22Rv1 (cell line): ENCODE data around the gene HNRNPR.

ENCODE experiments used
- ZFX ChIP-seq: fragments of 450-650 bp; IDR thresholded peaks from 2 replicates; pipeline ENCODE4 v1.6.1; 2017; ENCODE audit warnings: antibody characterized with exemption, borderline replicate concordance
- TF ChIP-seq, protein P1 (sequence below): fragments of 450-650 bp; IDR thresholded peaks from 2 replicates; pipeline ENCODE4 v1.5.1; 2017; ENCODE audit warnings: mild to moderate bottlenecking

DNA sequence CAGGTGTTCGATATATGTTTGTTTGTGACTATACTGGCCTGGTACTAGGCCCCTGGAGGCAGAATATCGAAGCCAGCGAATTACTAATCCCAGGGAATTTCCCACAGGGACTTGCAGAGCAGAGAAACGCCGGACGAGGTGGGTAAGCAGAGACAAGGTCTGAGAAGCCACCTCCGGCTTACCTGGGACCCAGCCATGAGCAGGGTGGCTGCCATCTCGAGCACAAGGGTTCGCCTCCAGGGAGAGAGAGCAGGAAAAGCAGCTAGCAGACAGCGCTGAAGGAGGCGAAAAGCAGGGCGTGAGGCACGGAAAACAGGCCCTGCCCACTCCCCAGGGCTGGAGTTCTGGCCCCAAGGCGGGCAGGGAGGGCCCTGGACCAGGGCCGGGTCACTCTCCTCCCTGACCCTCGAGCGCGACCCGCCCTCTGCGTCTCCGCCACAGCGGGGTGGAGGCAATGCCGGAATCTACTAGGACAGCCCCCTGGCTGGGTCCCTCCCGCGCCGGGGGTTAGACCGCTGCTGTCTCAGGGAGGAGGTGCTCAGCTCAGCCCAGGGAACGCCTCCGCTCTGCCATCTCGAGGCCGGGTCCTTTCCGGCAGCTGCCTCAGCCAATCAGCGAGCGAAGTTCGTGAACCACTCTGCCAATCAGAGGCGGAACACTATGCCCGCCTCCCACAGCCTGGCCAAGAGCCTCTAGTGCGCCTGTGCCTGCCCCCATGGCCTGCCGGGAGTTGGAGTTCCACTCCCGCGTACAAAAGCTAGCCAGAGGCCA, 23.9 kb upstream of the HNRNPR start:
- TF ChIP-seq, protein P1, sequence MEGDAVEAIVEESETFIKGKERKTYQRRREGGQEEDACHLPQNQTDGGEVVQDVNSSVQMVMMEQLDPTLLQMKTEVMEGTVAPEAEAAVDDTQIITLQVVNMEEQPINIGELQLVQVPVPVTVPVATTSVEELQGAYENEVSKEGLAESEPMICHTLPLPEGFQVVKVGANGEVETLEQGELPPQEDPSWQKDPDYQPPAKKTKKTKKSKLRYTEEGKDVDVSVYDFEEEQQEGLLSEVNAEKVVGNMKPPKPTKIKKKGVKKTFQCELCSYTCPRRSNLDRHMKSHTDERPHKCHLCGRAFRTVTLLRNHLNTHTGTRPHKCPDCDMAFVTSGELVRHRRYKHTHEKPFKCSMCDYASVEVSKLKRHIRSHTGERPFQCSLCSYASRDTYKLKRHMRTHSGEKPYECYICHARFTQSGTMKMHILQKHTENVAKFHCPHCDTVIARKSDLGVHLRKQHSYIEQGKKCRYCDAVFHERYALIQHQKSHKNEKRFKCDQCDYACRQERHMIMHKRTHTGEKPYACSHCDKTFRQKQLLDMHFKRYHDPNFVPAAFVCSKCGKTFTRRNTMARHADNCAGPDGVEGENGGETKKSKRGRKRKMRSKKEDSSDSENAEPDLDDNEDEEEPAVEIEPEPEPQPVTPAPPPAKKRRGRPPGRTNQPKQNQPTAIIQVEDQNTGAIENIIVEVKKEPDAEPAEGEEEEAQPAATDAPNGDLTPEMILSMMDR: no peak
- TF ChIP-seq ZFX: no peak
